Stimulated activated CD8-positive, alpha-beta memory T cell treated with anti-CD3 and anti-CD28 coated beads, Interleukin-2, amount 100 ng/mL, for 48 hours (primary cell): ENCODE results near the gene HOXA3.
A peak's percentile ranks its signal among the peaks of the same experiment; 100 is the strongest.

Experiments used
- DNase-seq, 2 donors: peaks; one replicate each; pipeline ENCODE4 v3.0.0-alpha.2; 2020; ENCODE audit warnings: low read depth in 2 of 2

Gene HOXA3

GRCh38 chr7:27166531-27167505, 14.4 kb upstream of the HOXA3 start:
- DNase-seq, result no peak

GRCh38 chr7:27165996-27166530, 13.7 kb upstream of the HOXA3 start:
- DNase-seq, result no peak

GRCh38 chr7:27165089-27165995, 13.0 kb upstream of the HOXA3 start, which contains the start of gene HOXA9:
TSS of gene HOXA9 (minus strand) at chr7:27165537. CDS start at chr7:27165457, 80 bp downstream.
- DNase-seq, result no peak

GRCh38 chr7:27164367-27165088, 12.1 kb upstream of the HOXA3 start:
- no peak for DNase-seq

- no peak for DNase-seq
These were observed 11.6 kb upstream of the HOXA3 start for GRCh38 chr7:27164045-27164366.

- no peak for DNase-seq
These were observed 11.1 kb upstream of the HOXA3 start for GRCh38 chr7:27163288-27164044.

GRCh38 chr7:27162561-27163287, 10.3 kb upstream of the HOXA3 start:
- DNase-seq, result no peak

- no peak for DNase-seq
These were observed 9.6 kb upstream of the HOXA3 start for GRCh38 chr7:27161721-27162560.

- no peak for DNase-seq
These were observed 8.9 kb upstream of the HOXA3 start for GRCh38 chr7:27161214-27161720.

GRCh38 chr7:27160546-27161213, 8.3 kb upstream of the HOXA3 start:
- peak; percentile 74 to 77 for DNase-seq

- DNase-seq, result no peak
These were observed 7.8 kb upstream of the HOXA3 start for GRCh38 chr7:27160145-27160545.

GRCh38 chr7:27159266-27160144, 7.1 kb upstream of the HOXA3 start:
- DNase-seq, result no peak

- DNase-seq, result no peak
These were observed 6.3 kb upstream of the HOXA3 start for GRCh38 chr7:27158436-27159265.

GRCh38 chr7:27157702-27158431, 5.5 kb upstream of the HOXA3 start:
- no peak for DNase-seq

- DNase-seq, result no peak
These were observed 4.7 kb upstream of the HOXA3 start for GRCh38 chr7:27156916-27157701.
